GM20000 (cell line): ENCODE data around the gene CELF2.

Source experiments
- DNase-seq: peaks from one replicate; pipeline ENCODE4 v3.0.0; 2012; ENCODE audit warnings: low spot score
- CTCF ChIP-seq: IDR thresholded peaks from 2 replicates; pipeline ENCODE4 v1.5.1; 2012; ENCODE audit warnings: mild to moderate bottlenecking, control low read depth; ENCODE audit errors: extremely low read depth, missing control alignments

The CELF2 gene

GRCh38 chr10:11025978-11026377 lies 8.3 kb downstream of the CELF2 start:
- no peak for DNase-seq
- no peak for TF ChIP-seq CTCF

- TF ChIP-seq CTCF = no peak
- no peak for DNase-seq
These were observed 9.1 kb downstream of the CELF2 start for GRCh38 chr10:11026773-11027172.

- TF ChIP-seq CTCF = no peak
- DNase-seq = no peak
These were observed 17.1 kb downstream of the CELF2 start for GRCh38 chr10:11034762-11035161.

GRCh38 chr10:11035301-11035991 lies 17.8 kb downstream of the CELF2 start:
- no peak for TF ChIP-seq CTCF
- DNase-seq = no peak

- no peak for DNase-seq
- TF ChIP-seq CTCF = no peak
These were observed 18.8 kb downstream of the CELF2 start for GRCh38 chr10:11036424-11037011.

- TF ChIP-seq CTCF = no peak
- no peak for DNase-seq
These were observed 20.3 kb downstream of the CELF2 start for GRCh38 chr10:11037991-11038390.

GRCh38 chr10:11042357-11042756 lies 24.7 kb downstream of the CELF2 start:
- no peak for TF ChIP-seq CTCF
- DNase-seq = no peak
